Measurements from ENCODE around the gene SND1.

DNA sequence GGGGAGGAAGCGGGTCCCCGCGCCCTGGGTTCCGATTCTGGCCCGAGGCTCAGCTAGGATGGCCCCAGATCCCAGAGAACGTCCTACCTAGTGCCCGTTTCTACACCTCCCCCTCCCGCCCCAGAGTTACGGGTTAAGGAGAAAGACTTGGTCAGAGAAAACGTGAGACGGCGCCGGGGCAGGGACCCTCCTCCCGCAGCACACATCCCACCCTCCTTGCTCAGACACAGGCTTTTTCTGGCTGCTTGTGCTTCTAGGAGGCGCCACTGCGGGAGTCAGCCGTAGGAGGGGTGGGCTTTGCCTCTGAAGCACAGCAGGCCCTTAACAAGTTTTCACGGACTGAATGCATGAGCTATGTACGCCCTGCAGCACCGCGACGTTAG, 484.2 kb downstream of the SND1 start:
- TF ChIP-seq EZH2 (IDR thresholded peaks at IDR 0.05) (no peak), POLR2AphosphoS5 (IDR thresholded peaks at IDR 0.05; ENCODE audit: borderline replicate concordance, low read depth, low read length) (no peak)
